GM18498 (cell line): ENCODE measurements around the gene GFRA4.
"Not testable (repeated sequence)": the region's sequence is repeated elsewhere in the genome, so short reads cannot be mapped to it uniquely, and the experiment has no call there.

ENCODE experiments used
- ATAC-seq: cut with Tn5 transposase; IDR thresholded peaks from one replicate; pipeline ENCODE4 v1.9.1; 2021; ENCODE audit warnings: mild to moderate bottlenecking, moderate library complexity; ENCODE audit not compliant: unreplicated experiment

GFRA4 gene

GRCh38 chr20:3627476-3627875 lies 35.7 kb downstream of the GFRA4 start:
- ATAC-seq, result no peak

- no peak for ATAC-seq
These were observed 40.8 kb downstream of the GFRA4 start for GRCh38 chr20:3622406-3622805.

GRCh38 chr20:3621111-3621510 lies 42.1 kb downstream of the GFRA4 start:
- ATAC-seq, result no peak

- ATAC-seq, result no peak
These were observed 46.9 kb downstream of the GFRA4 start for GRCh38 chr20:3616250-3616649.

- not testable (repeated sequence) for ATAC-seq
These were observed 47.9 kb downstream of the GFRA4 start for GRCh38 chr20:3615171-3615840.

- ATAC-seq, result no peak
These were observed 48.7 kb downstream of the GFRA4 start for GRCh38 chr20:3614466-3614865.

GRCh38 chr20:3613821-3614440 lies 49.3 kb downstream of the GFRA4 start:
- ATAC-seq, result no peak

- no peak for ATAC-seq
These were observed 50.2 kb downstream of the GFRA4 start for GRCh38 chr20:3612795-3613572.

- ATAC-seq, result no peak
These were observed 51.3 kb downstream of the GFRA4 start for GRCh38 chr20:3611901-3612300.
